NT2/D1 (cell line): ENCODE data around the gene MUC5B.

ENCODE experiments used
- DNase-seq: peaks from one replicate; pipeline ENCODE4 v3.0.0-alpha.2; 2011; ENCODE audit warnings: low read depth, low spot score
- H3K27me3 ChIP-seq: 2 replicates; pipeline ENCODE4 v1.6.0; 2011; ENCODE audit warnings: mild to moderate bottlenecking; ENCODE audit not compliant: insufficient read length, insufficient read depth
- H3K36me3 ChIP-seq: 2 replicates; pipeline ENCODE4 v1.6.1; 2011; ENCODE audit warnings: mild to moderate bottlenecking, low read length, mixed read lengths; ENCODE audit not compliant: insufficient read depth, insufficient read length
- H3K4me1 ChIP-seq: 2 replicates; pipeline ENCODE4 v1.5.1; 2011; ENCODE audit not compliant: insufficient read depth, insufficient read length
- H3K4me3 ChIP-seq: 2 replicates; pipeline ENCODE4 v1.5.1; 2011; ENCODE audit warnings: low read depth; ENCODE audit not compliant: insufficient read length
- H3K9ac ChIP-seq: 2 replicates; pipeline ENCODE4 v1.6.0; 2011; ENCODE audit warnings: low read depth; ENCODE audit not compliant: insufficient read length
- H3K9me3 ChIP-seq: 2 replicates; pipeline ENCODE4 v1.5.1; 2011; ENCODE audit warnings: mild to moderate bottlenecking, low read length; ENCODE audit not compliant: insufficient read depth
- SUZ12 ChIP-seq: IDR thresholded peaks from 2 replicates; pipeline ENCODE4 v1.6.1; 2011; ENCODE audit not compliant: insufficient read length, insufficient read depth; ENCODE audit errors: extremely low read depth
- YY1 ChIP-seq: IDR thresholded peaks from 2 replicates; pipeline ENCODE4 v1.6.1; 2011; ENCODE audit not compliant: insufficient read length, insufficient read depth
- ZNF274 ChIP-seq: IDR thresholded peaks from 2 replicates; pipeline ENCODE4 v1.6.1; 2011; ENCODE audit warnings: mild to moderate bottlenecking, low read depth, low read length

Gene MUC5B

DNA sequence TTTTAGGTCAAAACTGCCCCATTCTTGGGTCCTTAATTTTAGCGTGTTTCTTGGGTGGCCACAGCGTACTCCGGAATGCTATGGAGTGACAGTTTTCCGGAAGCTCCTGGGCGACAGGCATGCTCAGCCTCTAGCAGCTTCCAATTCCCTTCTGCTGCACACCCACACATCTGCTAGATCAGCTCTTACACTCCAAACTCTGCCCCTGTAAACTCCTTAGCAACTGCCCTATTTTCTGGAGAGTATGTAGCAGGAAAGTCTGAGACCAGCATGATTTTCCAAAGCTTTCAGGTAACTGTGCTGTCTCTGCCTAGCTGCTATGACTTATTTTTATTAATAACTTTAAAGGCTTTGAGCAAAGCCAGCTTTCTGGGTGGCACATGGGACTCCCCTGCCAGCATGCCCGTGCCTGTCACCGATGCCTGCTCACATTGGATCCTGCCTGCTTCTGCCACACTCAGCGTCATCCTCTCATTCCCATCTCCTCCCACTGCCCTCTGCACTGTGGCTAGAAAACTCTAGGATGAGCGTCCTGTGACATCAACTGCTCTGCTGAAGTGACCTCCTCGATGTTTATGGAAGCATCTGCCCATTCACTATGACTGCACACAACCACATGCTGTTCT is 69.3 kb downstream of the MUC5B start:
- Histone ChIP-seq H3K36me3 (peaks cover 65% of the 10 kb centered on the region), H3K4me3 (no peak overlapping the region), H3K9me3 (peaks cover 10% of the 10 kb centered on the region; the same call in 1 of the 2 replicates), H3K4me1 (no peaks in the 10 kb centered on the region), H3K27me3 (no peaks in the 10 kb centered on the region), H3K9ac (no peak overlapping the region)
- TF ChIP-seq ZNF274 (no peak), SUZ12 (no peak), YY1 (no peak)
- DNase-seq, result no peak

DNA sequence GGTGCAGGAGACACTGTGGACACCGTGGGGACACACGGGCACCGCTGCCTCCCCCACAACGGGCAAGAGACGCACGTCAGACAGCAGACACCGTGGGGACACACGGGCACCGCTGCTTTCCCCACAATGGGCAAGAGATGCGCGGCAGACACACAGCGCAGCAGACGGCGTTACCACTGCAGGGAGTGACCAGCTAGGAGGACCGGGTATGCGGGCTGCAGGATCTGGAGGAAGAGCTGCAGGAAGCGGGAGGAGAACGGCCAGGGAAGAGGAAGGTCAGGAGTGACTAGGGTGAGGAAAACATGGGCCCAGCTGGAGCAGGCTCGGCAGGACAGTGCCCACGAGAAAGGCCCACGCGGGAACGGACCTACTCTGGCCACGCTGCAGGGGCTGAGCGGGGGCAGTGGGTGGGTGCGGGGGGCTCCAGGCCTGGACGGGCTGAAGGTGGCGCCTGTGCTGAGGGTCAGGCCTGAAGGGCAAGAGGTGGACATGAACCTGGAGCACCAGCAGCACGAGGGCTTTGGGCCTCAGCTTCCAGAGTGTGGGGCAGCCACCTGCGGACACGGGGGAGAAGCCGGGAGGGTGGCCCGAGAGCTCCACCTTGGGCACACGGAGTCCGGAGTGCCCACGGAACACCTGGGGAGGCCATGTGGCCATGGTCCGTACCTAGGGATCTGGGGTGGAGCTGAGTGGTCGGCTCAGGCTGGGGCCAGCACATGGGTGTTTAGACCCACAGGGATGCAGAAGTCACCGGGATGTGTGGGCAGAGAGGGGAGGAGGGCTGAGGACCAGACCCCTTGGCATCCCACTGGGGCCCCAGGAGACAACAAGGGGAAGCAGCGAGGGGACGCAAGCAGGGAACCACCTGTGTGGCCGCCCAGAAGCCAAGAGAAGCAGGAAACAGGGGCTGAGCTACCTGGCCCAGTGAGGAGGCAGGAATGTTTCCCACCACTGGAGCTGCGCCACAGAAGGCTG is 70.1 kb downstream of the MUC5B start:
- Histone ChIP-seq H3K27me3 (no peaks in the 10 kb centered on the region), H3K4me1 (no peaks in the 10 kb centered on the region), H3K9ac (no peak overlapping the region), H3K4me3 (no peak overlapping the region), H3K9me3 (peaks cover 7% of the 10 kb centered on the region; the same call in 1 of the 2 replicates), H3K36me3 (peaks cover 71% of the 10 kb centered on the region)
- no peak for DNase-seq
- TF ChIP-seq YY1 (no peak), ZNF274 (no peak), SUZ12 (no peak)

- TF ChIP-seq YY1, result no peak
- no peak for TF ChIP-seq ZNF274
- no peak for TF ChIP-seq SUZ12
- Histone ChIP-seq H3K27me3 (no peaks in the 10 kb centered on the region), H3K36me3 (peaks cover 67% of the 10 kb centered on the region), H3K4me3 (no peak overlapping the region), H3K4me1 (peaks cover 5% of the 10 kb centered on the region), H3K9ac (no peak overlapping the region), H3K9me3 (peaks cover under 1% of the 10 kb centered on the region; the same call in 1 of the 2 replicates)
- DNase-seq, result no peak
Measured at GRCh38 chr11:1293619-1294015, 70.8 kb downstream of the MUC5B start.

DNA sequence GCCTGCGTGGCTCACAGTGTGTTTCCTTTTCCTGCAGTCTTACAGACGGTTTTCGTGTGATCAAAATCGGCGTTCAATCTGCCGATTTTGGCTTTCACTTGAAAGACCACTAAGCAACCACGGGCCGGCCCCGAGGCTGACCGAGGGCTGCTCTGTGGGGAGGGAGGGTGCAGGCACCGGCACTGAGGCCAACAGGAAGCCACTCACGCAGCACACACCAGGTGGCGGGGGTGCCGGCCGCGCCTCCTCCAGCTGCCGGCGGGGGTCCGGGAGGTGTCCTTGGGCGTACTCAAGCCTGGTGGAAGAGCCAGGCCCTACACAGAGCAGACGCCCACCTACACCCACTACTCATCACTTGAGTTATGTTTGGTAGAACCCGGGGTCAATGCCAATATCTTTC is 72.2 kb downstream of the MUC5B start:
- H3K9me3 ChIP-seq, result no peaks in the 10 kb centered on the region
- H3K27me3 ChIP-seq, result no peaks in the 10 kb centered on the region
- H3K4me1 ChIP-seq, result peaks cover 12% of the 10 kb centered on the region
- H3K9ac ChIP-seq, result no peak overlapping the region
- peaks cover 52% of the 10 kb centered on the region for H3K36me3 ChIP-seq
- no peak for DNase-seq
- TF ChIP-seq YY1 (no peak), SUZ12 (no peak), ZNF274 (no peak)
- no peak overlapping the region for H3K4me3 ChIP-seq

DNA sequence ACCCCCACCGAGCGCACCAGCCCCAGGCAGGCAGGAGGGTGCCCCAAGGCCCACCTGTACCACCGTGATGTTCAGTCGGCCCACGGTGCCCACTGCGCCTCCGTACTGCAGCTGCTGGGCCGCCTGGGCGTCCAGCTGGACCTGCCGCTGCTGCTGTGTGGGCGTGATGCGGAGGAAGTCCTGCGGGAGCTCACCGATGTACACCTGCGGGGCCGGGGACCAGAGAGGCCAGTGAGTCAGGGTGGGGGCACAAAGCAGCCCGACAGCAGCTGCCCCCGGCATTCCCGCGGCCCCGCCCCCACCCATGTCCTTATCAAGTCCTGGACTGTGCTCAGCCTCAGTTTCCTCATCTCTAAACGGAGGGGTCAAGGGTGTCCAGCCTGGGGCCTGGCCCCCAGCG is 72.7 kb downstream of the MUC5B start:
- H3K9me3 ChIP-seq, result no peaks in the 10 kb centered on the region

GRCh38 chr11:1296287-1296686 is 73.4 kb downstream of the MUC5B start:
- Histone ChIP-seq H3K4me1 (peaks cover 12% of the 10 kb centered on the region), H3K4me3 (no peak overlapping the region), H3K9ac (no peak overlapping the region), H3K36me3 (peaks cover 50% of the 10 kb centered on the region), H3K9me3 (no peaks in the 10 kb centered on the region), H3K27me3 (no peaks in the 10 kb centered on the region)
- TF ChIP-seq YY1, result no peak
- no peak for TF ChIP-seq SUZ12
- no peak for DNase-seq

More for the DNA sequence above, 72.7 kb downstream of the MUC5B start:
- H3K4me3 ChIP-seq, result no peak overlapping the region
- peaks cover 50% of the 10 kb centered on the region for H3K36me3 ChIP-seq
- H3K9ac ChIP-seq, result no peak overlapping the region
- DNase-seq, result no peak
- no peaks in the 10 kb centered on the region for H3K27me3 ChIP-seq
- peaks cover 12% of the 10 kb centered on the region for H3K4me1 ChIP-seq
- no peak for TF ChIP-seq SUZ12
- TF ChIP-seq YY1, result no peak
- no peak for TF ChIP-seq ZNF274

DNA sequence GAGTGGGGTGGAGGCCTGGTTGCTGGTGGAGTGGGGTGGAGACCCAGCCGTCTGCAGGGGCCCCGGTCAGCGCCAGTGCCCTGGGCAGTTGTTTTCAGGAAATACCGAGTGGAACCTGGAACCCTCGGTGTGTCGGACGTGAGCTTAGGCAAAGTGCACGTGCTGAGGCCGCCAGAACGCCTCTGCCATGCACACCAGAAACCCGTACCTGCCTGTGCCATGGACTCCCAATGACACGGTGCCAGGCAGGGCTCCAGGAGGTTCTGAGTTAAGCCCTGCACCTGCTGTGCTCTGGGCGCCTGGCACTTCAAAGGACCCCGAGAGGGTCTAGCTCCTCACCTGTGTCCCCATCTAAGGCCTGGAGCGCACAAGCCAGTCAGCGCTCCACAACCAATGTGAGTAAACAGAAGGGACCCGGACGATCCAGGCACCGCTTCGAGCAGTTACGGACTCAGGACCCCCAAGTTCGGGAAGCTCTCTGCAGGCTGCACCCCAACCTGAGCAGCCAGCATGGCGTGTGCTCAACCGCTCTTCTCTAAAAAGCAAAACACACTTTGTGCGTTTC is 74.2 kb downstream of the MUC5B start:
- H3K4me1 ChIP-seq, result peaks cover 12% of the 10 kb centered on the region
- H3K27me3 ChIP-seq, result no peaks in the 10 kb centered on the region
- no peak overlapping the region for H3K9ac ChIP-seq
- TF ChIP-seq YY1, result no peak
- TF ChIP-seq ZNF274, result no peak
- no peak for TF ChIP-seq SUZ12
- no peaks in the 10 kb centered on the region for H3K9me3 ChIP-seq
- no peak overlapping the region for H3K4me3 ChIP-seq
- H3K36me3 ChIP-seq, result peaks cover 50% of the 10 kb centered on the region
- no peak for DNase-seq
